GM19023 (cell line): ENCODE data around the gene PDCD6IP.
"Not testable (repeated sequence)": the region's sequence is repeated elsewhere in the genome, so short reads cannot be mapped to it uniquely, and the experiment has no call there.

ENCODE experiments used
- ATAC-seq: cut with Tn5 transposase; IDR thresholded peaks from one replicate; pipeline ENCODE4 v1.9.1; 2021; ENCODE audit warnings: mild to moderate bottlenecking, moderate library complexity; ENCODE audit not compliant: unreplicated experiment

The PDCD6IP gene, protein sequence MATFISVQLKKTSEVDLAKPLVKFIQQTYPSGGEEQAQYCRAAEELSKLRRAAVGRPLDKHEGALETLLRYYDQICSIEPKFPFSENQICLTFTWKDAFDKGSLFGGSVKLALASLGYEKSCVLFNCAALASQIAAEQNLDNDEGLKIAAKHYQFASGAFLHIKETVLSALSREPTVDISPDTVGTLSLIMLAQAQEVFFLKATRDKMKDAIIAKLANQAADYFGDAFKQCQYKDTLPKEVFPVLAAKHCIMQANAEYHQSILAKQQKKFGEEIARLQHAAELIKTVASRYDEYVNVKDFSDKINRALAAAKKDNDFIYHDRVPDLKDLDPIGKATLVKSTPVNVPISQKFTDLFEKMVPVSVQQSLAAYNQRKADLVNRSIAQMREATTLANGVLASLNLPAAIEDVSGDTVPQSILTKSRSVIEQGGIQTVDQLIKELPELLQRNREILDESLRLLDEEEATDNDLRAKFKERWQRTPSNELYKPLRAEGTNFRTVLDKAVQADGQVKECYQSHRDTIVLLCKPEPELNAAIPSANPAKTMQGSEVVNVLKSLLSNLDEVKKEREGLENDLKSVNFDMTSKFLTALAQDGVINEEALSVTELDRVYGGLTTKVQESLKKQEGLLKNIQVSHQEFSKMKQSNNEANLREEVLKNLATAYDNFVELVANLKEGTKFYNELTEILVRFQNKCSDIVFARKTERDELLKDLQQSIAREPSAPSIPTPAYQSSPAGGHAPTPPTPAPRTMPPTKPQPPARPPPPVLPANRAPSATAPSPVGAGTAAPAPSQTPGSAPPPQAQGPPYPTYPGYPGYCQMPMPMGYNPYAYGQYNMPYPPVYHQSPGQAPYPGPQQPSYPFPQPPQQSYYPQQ

DNA sequence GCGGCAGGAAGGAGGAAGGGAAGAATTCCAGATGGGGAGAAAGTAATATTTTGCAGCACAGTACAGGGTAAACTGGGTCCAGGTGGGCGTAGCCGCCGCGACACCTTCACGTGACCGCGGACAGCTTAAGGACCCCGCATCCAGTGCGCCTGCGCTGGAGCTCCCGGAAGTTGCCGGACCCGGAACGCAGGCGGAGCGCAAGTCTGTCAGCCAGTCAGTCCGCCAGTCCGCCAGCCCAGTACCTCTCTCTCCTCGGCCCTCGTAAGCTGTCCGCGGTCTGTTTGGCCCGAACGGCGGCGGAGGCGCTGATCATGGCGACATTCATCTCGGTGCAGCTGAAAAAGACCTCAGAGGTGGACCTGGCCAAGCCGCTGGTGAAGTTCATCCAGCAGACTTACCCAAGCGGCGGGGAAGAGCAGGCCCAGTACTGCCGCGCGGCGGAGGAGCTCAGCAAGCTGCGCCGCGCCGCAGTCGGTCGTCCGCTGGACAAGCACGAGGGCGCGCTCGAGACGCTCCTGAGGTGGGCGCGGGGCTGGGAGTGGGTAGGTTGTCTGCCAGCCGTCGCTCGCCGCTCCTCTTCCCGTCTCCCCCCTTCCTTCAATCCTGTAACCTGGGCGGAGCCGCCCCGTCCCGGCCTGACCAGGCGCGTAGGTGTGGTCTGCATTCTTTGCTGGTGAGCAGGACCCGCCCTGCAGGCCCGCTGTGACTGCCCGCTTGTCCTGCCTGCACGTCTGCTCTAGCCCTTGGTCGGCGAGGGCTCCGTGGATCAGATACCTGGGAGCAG is at the start of gene PDCD6IP:
Gene PDCD6IP, plus strand, starts transcription at position 213 of the 784 bp plus-strand sequence. Its CDS starts 99 bp downstream, at position 312.
- ATAC-seq = peak; percentile 90

DNA sequence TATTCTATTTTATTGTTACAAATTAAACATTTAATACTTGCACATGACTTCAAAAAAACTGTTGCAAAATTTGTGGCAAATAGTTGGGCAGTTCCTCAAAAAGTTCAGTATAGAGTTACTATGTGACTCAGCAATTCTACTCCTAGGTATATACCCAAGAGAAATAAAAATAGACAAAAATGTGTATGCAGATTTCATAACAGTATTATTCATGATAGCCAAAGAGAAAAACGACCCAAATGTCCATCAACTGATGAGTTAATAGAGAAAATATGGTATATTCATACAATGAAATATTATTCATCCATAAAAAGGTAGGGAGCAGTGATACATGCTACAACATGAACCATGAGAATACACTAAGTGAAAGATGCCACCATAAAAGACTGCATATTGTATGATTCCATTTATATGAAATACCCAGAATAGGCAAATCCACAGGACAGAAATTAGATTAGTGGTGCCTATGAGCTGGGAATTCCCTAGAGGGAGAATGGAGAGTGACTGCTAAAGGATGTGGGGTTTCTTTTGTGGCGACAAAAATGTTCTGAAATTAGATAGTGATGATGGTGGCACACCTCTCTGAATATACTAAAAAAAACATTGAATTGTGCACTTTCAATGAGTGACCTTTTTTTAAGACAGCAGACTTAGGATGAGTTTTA is 48.8 kb upstream of the PDCD6IP start:
- no peak for ATAC-seq

DNA sequence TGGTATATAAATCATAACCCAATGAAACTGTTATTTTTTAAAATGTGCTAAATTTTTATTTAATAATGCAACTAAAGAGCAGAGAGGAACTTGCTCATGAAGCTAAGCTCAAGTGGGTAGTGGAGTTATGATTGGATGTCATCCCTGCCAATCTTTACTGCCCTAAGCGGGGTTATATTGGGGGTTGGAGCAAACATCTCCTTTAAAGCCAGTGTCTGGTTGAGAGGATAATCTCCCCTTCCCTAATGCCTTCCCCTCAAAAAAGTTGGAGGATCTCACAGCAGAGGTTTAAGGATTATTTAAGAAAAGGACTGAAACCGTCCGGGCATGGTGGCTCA is 48.2 kb upstream of the PDCD6IP start:
- ATAC-seq = no peak

DNA sequence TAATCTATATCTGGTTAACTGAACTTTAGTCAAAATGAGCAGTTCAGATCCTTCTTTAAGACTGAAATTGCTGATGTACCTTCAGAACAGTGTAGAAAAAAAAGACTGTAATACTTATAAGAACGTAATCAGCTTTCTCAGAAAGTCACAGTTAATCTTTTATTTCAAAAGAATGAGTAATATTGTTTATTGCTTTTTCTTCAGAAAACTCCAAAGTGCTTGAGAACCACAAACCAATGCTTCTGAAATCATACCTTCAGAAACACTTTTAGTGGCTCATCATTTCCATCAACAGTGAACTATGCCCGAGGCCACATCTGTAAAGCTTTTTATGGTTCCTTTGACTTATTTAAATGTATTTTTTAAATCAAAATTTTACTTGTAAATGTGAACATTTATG is 47.1 kb upstream of the PDCD6IP start:
- ATAC-seq = no peak

DNA sequence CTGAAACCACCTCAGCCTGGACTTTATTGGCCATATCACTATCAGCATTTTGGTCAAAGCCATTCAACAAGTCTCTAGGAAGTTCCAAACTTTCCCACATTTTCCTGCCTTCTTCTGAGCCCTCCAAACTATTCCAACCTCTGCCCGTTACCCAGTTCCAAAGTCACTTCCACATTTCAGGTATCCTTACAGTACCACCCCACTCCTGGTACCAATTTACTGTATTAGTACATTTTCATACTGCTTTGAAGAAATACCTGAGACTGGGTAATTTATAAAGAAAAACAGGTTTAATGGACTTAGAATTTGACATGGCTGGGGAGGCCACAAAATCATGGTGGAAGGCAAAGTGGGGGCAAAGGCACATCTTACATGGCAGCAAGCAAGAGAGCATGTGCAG is 44.0 kb upstream of the PDCD6IP start:
- ATAC-seq = not testable (repeated sequence)

DNA sequence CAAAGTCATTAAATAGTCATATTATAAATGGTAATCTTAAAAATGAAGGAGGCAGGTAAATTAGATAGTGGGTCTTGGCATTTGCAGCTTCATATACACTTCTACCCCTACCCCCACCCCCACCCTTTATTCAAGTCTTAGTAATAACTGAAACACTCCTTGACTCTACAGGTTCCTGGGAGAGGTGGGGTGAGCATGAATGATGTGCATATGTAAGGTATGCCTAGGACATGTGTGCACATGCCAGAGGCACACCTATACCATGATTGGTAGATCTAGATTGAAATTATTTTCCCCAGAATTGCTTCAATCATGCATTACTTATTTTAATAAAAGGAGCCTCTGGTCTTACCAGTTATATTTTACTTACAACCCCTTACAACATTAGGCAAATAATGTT is 40.1 kb upstream of the PDCD6IP start:
- no peak for ATAC-seq

DNA sequence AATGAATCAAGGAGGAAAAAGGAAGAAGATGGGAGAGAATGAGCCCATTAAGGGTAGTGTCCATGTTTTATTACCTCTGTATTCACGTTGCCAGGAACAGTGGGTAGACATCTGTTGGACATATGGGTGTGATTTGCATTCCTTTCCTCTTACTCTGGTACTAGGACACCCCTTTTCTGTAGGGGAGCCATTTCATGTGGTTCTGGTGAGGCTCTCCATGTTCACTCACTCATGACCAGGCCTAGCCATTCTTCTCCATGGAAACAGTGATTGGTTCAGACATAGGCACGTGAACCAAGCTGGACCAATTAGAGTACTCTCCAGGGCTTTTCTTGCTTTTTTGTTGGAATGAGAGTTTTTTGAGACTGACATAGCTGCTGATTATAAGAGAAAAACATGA is 39.6 kb upstream of the PDCD6IP start:
- no peak for ATAC-seq

DNA sequence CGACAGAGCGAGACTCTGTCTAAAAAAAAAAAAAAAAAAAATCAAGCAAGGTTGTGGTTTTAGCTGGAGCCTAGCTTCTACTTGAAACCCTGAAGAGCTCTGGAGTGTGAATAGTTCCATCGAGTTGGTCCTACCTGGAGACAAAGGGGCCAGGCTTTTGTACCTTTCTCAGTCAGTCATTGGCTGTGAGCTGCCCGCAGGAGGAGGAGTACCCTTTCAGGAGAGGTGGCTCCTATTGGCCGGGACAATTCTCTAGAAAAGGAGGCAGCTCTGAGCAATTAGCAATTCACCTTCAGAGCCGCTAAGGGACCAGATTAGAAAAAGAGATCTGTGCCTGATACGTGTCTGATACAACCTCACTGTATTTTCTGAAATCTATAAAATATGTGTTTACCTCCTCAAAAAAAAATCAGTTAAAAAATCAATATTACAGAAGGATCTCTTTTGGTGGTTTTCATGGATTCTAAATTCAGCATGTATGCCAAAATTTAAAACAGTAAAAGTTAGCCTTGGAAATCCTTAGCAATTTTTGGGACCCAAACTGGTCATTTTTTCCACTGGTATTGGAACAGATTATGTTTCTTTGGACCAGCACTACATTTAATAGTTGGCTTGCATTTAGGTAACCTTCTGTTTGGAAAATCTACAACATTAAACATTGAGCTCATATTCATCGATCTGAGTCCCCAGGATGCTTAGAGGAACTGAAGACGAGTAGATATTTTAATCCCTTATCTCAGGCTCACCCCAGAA is 29.7 kb upstream of the PDCD6IP start:
- ATAC-seq = no peak

DNA sequence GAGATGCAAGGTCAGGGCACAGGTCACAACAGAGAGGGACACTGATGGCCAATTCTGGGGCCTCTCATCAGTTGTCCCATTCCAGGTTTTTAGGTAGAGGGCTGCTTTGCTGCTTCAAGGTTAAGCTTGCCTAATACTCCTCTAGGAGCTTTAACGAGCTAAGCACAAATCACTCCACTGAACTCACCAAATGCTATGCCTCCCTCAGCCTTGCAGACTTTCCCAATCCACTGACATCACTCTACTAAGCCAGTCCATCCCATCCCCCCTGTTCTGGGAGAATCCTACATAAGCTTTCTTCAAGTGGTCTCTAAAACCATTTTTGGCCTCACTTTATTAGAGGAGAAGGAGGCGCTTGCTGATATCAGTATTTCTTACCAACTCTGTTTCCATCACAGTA is 24.8 kb upstream of the PDCD6IP start:
- ATAC-seq = no peak

DNA sequence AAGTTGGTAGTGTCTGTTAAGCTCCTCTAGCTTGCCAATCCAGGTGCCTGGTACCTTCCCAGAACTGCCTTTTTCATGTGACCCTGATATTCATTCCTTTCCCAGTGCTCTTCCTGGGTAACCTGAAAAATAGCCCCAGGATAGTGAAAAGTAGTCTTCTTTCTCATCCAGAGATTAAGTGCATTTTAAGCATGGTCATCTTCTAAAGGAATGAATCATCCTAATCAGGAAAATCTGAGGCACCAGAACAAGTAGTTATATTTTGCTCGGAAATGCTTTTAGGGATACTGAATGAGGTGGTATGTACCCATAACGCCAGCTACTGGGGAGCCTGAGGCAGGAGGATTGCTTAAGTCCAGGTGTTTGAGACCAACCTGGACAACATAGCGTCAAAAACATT is 23.1 kb upstream of the PDCD6IP start:
- ATAC-seq = no peak

DNA sequence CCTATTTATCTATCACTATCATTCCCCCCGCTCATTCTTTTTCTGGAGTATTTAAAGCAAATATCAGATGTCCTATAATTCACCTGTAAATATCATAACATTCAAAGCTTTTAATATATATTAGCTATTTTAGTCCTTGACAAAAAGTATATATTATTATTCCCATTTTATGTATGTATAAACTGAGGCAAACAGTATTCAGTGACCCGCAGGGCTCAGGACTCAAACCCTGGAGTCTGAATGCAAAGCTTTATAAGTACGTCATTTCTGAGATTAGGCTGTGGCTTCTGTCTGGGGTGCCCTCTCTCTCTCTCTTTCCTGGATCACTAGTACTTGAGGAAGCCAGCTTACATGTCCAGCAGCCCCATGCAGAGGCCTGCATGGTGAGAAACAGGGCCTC is 20.4 kb upstream of the PDCD6IP start:
- no peak for ATAC-seq

DNA sequence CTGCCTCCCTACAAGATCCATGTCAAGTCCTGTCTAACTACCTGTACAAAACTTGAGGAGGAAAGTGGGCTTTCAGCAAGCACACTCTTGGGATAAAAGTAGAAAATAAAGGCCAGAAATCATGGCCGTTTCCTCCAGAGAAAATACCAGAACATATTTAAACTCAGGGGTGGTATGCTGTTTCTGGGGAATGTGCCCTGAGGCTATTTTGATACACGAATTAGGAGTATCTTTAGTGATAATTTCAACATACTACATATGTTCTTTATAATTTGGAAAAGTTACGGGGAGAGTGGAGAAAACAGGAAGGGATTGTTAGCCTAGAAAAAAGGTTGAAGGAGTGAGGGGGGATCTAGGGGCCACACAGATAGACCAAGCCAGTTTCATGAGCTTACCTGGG is 18.7 kb upstream of the PDCD6IP start:
- no peak for ATAC-seq

DNA sequence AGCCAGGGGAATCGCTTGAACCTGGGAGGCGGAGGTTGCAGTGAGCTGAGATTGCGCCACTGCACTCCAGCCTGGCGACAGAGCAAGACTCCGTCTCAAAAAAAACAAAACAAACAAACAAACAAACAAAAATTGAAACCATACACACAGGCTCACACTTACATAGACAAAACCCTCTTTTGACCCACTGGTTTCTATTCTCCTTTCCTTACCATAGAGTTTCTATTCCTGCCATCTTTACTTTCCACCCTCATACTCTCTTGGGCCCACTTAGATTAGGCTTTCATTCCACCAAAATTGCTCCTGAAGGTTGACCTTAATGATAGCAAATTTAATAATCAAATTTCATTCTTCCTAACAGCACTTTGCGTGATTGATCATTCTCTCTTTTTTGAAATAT is 17.0 kb upstream of the PDCD6IP start:
- not testable (repeated sequence) for ATAC-seq

DNA sequence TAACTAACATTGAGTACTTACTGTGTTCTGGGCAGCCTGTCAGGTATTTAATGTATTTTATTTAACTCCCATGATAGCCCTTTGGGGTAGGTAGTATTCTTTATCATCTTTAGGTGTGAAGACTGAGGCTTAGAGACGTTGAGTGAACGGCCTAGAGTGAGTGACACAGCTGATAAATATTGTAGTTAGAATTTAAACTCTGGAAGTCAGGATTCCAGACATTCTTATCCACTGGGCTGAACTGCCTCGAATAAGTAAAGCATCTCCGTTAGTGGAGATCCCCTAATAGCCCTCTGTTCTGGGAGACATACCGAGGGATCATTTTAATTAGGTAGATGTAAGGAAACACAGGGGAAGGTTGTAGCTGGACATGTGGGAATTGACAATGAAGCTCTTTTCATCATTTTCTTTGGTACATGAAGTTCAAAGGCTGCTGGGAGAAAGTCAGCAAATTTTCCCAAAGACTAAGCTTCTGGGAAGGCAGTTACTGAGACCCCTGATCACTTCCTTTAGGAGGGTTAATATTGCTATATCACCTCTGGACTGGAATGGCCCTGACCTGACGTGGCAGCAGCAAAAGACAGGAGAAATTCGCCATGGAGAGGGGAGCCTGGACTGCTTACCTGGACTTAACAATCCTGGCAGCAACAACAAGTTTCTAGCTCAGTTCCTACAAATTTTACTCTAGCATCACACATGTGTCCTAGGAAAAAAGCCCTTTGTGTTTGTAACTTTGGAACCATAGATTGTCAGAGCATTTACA is 11.7 kb upstream of the PDCD6IP start:
- ATAC-seq = peak; percentile 10

DNA sequence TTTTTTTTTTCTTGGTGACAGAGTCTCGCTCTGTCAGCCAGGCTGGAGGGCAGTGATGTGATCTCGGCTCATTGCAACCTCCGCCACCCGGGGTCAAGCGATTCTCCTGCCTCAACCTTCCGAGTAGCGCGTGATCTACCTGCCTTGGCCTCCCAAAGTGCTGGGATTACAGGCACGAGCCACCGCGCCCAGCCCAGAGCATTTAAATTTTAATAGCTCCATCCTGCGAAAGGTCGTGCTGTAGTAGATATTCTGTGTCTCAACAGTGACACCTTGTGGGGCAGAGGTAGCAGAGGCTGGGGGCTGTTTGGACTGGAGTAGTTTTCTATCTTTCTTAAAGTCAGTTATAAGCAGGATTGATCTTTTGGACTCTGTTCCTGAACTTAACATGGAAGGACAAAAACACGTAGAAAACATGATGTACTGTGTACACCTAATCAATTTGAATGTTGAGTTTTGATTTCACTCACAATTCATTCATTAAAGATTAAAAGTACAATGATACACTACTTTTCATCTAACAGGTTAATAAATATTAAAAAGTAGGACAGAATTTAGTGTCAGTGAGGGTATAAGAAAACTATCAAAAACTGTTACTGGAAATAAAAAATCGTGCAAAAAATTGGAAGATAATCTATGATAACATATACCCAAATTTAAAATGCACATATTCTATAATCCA is 11.0 kb upstream of the PDCD6IP start:
- peak; percentile 70 for ATAC-seq

DNA sequence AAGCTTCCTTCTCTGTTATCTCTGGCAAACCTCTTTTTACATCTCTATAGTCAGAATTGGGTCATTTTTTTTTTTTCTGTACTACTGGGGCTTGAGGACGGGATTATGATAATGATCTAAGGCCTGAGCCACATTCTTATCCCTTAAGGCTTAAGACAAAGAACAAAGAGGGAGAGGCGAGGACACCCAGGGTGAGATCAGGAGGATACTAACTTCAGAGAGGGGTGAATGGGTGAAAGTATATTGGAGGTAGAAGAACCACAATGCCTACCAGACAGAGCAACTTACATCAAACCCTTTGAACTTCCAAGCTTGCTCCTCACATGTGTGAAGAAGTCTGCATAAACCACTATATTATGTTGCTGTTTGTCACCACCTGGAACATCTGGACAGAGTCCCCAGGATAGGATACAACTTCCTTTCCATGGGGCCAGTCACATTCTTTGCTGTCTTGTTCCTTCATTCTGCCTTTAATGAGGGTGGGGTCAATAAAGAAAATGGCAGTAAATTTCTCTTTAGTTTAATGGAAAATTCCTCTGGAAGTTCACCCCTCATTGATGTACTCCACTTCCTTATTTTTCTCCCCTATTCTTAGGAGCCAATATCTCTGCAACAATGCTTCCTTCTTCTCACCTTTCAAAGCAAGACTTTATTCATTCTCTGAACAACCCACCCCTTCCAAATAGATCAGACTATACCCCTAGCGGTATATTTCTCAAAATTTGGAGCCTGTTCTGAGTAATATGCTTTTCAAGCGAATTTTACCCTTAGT is 9.1 kb upstream of the PDCD6IP start:
- ATAC-seq = no peak

DNA sequence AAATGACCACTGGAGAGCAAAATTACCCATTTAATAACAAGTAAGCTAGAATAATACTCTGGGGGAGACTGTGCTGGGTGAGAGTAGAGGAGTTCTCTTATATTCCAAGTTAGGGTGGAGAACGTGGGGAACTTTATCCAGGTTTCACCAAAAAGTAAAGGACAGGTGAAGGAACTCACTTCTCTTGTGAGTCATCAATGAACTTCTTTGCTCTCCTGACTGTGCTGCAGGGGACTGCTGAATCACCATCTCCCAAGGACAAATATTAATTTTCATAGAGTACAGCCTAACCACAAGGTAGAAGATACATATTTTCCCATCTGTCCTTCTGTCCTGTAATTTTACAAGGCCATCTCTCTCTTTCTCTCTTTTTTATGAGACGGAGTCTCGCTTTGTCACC is 8.3 kb upstream of the PDCD6IP start:
- no peak for ATAC-seq
